ENCODE results near the gene ADAR.

The ADAR gene

GRCh38 chr1:154619181-154619948 is 11.4 kb upstream of the ADAR start:
- in situ Hi-C loops (cut with HindIII; ENCODE audit: low pct_ligation_motif_present, low pct_unique_long_range_greater_than_20kb, low sequenced_read_pairs): no loop called here
- no peak for DNase-seq

GRCh38 chr1:154616659-154617345 is 8.8 kb upstream of the ADAR start:
- in situ Hi-C loops (cut with HindIII; ENCODE audit: low pct_ligation_motif_present, low pct_unique_long_range_greater_than_20kb, low sequenced_read_pairs): no loop called here
- no peak for DNase-seq

GRCh38 chr1:154615411-154615810 is 7.4 kb upstream of the ADAR start:
- DNase-seq: no peak
- in situ Hi-C loops (cut with HindIII; ENCODE audit: low pct_ligation_motif_present, low pct_unique_long_range_greater_than_20kb, low sequenced_read_pairs): no loop called here

- no peak for DNase-seq
- in situ Hi-C loops (cut with HindIII; ENCODE audit: low pct_ligation_motif_present, low pct_unique_long_range_greater_than_20kb, low sequenced_read_pairs): no loop called here
Observed at GRCh38 chr1:154614901-154615300, 6.9 kb upstream of the ADAR start.

GRCh38 chr1:154614247-154614646 is 6.3 kb upstream of the ADAR start:
- no peak for DNase-seq
- in situ Hi-C loops (cut with HindIII; ENCODE audit: low pct_ligation_motif_present, low pct_unique_long_range_greater_than_20kb, low sequenced_read_pairs): no loop called here

- DNase-seq: no peak
- in situ Hi-C loops (cut with HindIII; ENCODE audit: low pct_ligation_motif_present, low pct_unique_long_range_greater_than_20kb, low sequenced_read_pairs): no loop called here
Observed at GRCh38 chr1:154611150-154611862, 3.3 kb upstream of the ADAR start.

- in situ Hi-C loops (cut with HindIII; ENCODE audit: low pct_ligation_motif_present, low pct_unique_long_range_greater_than_20kb, low sequenced_read_pairs): no loop called here
- peak; percentile 8 for DNase-seq
Observed at GRCh38 chr1:154609398-154610380, 1.7 kb upstream of the ADAR start.

- in situ Hi-C loops (cut with HindIII; ENCODE audit: low pct_ligation_motif_present, low pct_unique_long_range_greater_than_20kb, low sequenced_read_pairs): no loop called here
- DNase-seq: peak; percentile 76
Observed at GRCh38 chr1:154608397-154609270, 648 bp upstream of the ADAR start.

- DNase-seq: peak; percentile 56
- in situ Hi-C loops (cut with HindIII; ENCODE audit: low pct_ligation_motif_present, low pct_unique_long_range_greater_than_20kb, low sequenced_read_pairs): no loop called here
Observed at GRCh38 chr1:154607106-154607608, 829 bp downstream of the ADAR start.

- in situ Hi-C loops (cut with HindIII; ENCODE audit: low pct_ligation_motif_present, low pct_unique_long_range_greater_than_20kb, low sequenced_read_pairs): no loop called here
Observed at GRCh38 chr1:154605534-154605933, 2.5 kb downstream of the ADAR start.

GRCh38 chr1:154603317-154603716 is 4.7 kb downstream of the ADAR start:
- DNase-seq: no peak
- in situ Hi-C loops (cut with HindIII; ENCODE audit: low pct_ligation_motif_present, low pct_unique_long_range_greater_than_20kb, low sequenced_read_pairs): no loop called here

More at GRCh38 chr1:154605534-154605933, 2.5 kb downstream of the ADAR start:
- DNase-seq: no peak

GRCh38 chr1:154599658-154600057 is 8.3 kb downstream of the ADAR start:
- DNase-seq: no peak
- in situ Hi-C loops (cut with HindIII; ENCODE audit: low pct_ligation_motif_present, low pct_unique_long_range_greater_than_20kb, low sequenced_read_pairs): no loop called here

- DNase-seq: no peak
- in situ Hi-C loops (cut with HindIII; ENCODE audit: low pct_ligation_motif_present, low pct_unique_long_range_greater_than_20kb, low sequenced_read_pairs): no loop called here
Observed at GRCh38 chr1:154598871-154599635, 8.9 kb downstream of the ADAR start.

GRCh38 chr1:154595621-154596020 is 12.4 kb downstream of the ADAR start:
- DNase-seq: no peak
- in situ Hi-C loops (cut with HindIII; ENCODE audit: low pct_ligation_motif_present, low pct_unique_long_range_greater_than_20kb, low sequenced_read_pairs): no loop called here

GRCh38 chr1:154594811-154595210 is 13.2 kb downstream of the ADAR start:
- in situ Hi-C loops (cut with HindIII; ENCODE audit: low pct_ligation_motif_present, low pct_unique_long_range_greater_than_20kb, low sequenced_read_pairs): no loop called here
- DNase-seq: no peak

- in situ Hi-C loops (cut with HindIII; ENCODE audit: low pct_ligation_motif_present, low pct_unique_long_range_greater_than_20kb, low sequenced_read_pairs): no loop called here
Observed at GRCh38 chr1:154593390-154593789, 14.6 kb downstream of the ADAR start.

GRCh38 chr1:154591206-154591605 is 16.8 kb downstream of the ADAR start:
- in situ Hi-C loops (cut with HindIII; ENCODE audit: low pct_ligation_motif_present, low pct_unique_long_range_greater_than_20kb, low sequenced_read_pairs): no loop called here
- DNase-seq: no peak

More at GRCh38 chr1:154593390-154593789, 14.6 kb downstream of the ADAR start:
- DNase-seq: no peak

All from ACHN (cell line).